Measurements from ENCODE around the gene RSAD2. TPM values are rescaled to one million over a fixed set of nuclear protein-coding genes. Genes with fewer than 3 reads are reported as not detected.
"Not testable (repeated sequence)": the region's sequence is repeated elsewhere in the genome, so short reads cannot be mapped to it uniquely, and the experiment has no call there.

Gene RSAD2
- total RNA-seq, 1 experiment from 2014 or later: not detected

DNA sequence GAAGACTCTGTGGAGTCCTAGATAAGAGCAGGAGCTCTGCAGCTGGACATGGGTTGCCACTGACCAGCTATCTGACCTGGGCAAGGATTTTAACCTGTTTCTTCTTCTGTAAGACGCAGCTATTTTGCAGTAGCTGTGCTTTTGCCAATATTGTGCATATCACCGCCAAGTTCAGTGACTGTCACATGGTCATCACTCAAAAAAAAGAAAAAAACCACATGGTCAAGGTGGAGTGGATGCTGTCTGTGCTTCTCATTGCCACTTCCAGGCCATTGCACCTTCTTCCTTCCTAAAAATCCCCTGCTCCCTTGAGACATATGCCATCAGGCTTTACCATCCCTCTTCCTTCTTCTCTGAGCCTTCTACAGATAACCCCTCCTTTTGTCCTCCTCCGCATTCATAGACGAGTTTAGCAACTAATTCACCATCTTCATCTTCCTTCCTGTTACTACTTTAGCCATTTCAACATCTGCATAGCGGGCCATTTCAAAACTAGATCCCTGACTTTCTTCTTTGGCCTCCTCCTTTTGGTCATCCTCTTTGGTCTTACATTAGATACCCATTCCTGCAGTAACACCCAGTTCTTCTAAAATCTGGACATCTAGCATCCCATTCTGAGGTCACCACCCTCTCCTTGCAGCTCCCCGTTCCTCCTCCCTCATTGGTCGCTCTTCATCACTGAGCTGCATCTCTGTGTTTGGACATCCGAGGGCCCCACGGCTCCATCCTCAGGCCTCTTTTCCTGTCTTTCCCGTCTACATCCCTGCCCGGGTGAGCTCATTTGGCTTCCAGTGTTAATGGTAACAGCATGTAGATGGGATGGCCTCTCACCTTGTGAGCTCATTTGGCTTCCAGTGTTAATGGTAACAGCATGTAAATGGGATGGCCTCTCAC, 57.4 kb downstream of the RSAD2 start:
- intact Hi-C loops (cut with micrococcal nuclease; ENCODE audit: unreplicated experiment): no loop called here
- no peaks in the 10 kb centered on the region for H3K79me2 ChIP-seq (ENCODE audit: low read depth)
- H3K9me3 ChIP-seq (ENCODE audit: insufficient read depth, low read depth): no peaks in the 10 kb centered on the region
- H3K4me3 ChIP-seq: no peak overlapping the region
- no peaks in the 10 kb centered on the region for H3K36me3 ChIP-seq (ENCODE audit: low read depth)
- no peak overlapping the region for H3K27ac ChIP-seq
- H2AFZ ChIP-seq: no peak overlapping the region
- ChIA-PET CTCF (no interaction called here), POLR2A (ENCODE audit: unreplicated experiment) (no interaction called here)
- 0 out of 2 replicates have a peak, but pooled peaks cover 5% of the 10 kb centered on the region for H4K20me1 ChIP-seq (ENCODE audit: insufficient read depth)
- no peaks in the 10 kb centered on the region for H3K27me3 ChIP-seq (ENCODE audit: insufficient read depth, low read depth)
- TF ChIP-seq EZH2 (IDR thresholded peaks at IDR 0.05; ENCODE audit: low read depth): no peak
- TF ChIP-seq, protein P1, sequence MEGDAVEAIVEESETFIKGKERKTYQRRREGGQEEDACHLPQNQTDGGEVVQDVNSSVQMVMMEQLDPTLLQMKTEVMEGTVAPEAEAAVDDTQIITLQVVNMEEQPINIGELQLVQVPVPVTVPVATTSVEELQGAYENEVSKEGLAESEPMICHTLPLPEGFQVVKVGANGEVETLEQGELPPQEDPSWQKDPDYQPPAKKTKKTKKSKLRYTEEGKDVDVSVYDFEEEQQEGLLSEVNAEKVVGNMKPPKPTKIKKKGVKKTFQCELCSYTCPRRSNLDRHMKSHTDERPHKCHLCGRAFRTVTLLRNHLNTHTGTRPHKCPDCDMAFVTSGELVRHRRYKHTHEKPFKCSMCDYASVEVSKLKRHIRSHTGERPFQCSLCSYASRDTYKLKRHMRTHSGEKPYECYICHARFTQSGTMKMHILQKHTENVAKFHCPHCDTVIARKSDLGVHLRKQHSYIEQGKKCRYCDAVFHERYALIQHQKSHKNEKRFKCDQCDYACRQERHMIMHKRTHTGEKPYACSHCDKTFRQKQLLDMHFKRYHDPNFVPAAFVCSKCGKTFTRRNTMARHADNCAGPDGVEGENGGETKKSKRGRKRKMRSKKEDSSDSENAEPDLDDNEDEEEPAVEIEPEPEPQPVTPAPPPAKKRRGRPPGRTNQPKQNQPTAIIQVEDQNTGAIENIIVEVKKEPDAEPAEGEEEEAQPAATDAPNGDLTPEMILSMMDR (conservative IDR thresholded peaks at IDR 0.05): no peak
- H3K4me1 ChIP-seq (replicated peaks; ENCODE audit: insufficient read depth): no peaks in the 10 kb centered on the region
- no peak for DNase-seq
- no peaks in the 10 kb centered on the region for H3K9me2 ChIP-seq (ENCODE audit: insufficient read depth)
- no TSS peak for BruUV-seq (replicated peaks)
- H3F3A ChIP-seq (ENCODE audit: insufficient read depth, low read depth): no peaks in the 10 kb centered on the region
- no peak overlapping the region for H3K4me2 ChIP-seq

- H3K27me3 ChIP-seq (ENCODE audit: insufficient read depth, low read depth); H3F3A ChIP-seq (ENCODE audit: insufficient read depth, low read depth); BruUV-seq (replicated peaks); H3K36me3 ChIP-seq (ENCODE audit: low read depth); DNase-seq; H3K27ac ChIP-seq; H3K4me2 ChIP-seq; H3K9me2 ChIP-seq (ENCODE audit: insufficient read depth); H3K4me1 ChIP-seq (replicated peaks; ENCODE audit: insufficient read depth); POLR2A ChIA-PET (ENCODE audit: unreplicated experiment); H2AFZ ChIP-seq; CTCF ChIA-PET; H3K9me3 ChIP-seq (ENCODE audit: insufficient read depth, low read depth); H4K20me1 ChIP-seq (ENCODE audit: insufficient read depth); intact Hi-C loops (cut with micrococcal nuclease; ENCODE audit: unreplicated experiment); H3K4me3 ChIP-seq; H3K79me2 ChIP-seq (ENCODE audit: low read depth): not testable (repeated sequence)
Observed at GRCh38 chr2:6935652-6936020, 58.1 kb downstream of the RSAD2 start.

DNA sequence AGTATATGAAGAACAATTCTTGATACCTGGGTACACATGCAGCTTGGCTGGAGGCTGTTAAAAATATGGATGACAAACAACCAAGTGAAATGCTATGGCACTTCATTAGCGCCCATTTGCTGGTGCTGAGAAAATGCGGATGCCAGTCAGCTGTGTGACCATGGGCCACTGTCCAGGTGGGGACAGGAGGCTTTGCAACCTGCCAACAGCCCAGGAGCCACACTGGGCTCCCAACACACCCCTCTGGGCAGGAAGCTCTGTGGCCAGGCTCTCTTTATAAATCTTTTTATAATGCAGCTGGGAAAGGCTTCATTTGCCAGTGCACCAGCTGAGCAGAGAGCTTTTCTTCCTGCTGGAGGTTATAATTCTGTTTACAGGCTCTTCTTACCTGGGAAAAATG, 59.6 kb downstream of the RSAD2 start:
- no peaks in the 10 kb centered on the region for H3K36me3 ChIP-seq (ENCODE audit: low read depth)
- no peak overlapping the region for H3K4me2 ChIP-seq
- no peaks in the 10 kb centered on the region for H3K9me2 ChIP-seq (ENCODE audit: insufficient read depth)
- 0 out of 2 replicates have a peak, but pooled peaks cover 5% of the 10 kb centered on the region for H4K20me1 ChIP-seq (ENCODE audit: insufficient read depth)
- H3K27me3 ChIP-seq (ENCODE audit: insufficient read depth, low read depth): no peaks in the 10 kb centered on the region
- no peaks in the 10 kb centered on the region for H3K79me2 ChIP-seq (ENCODE audit: low read depth)
- POLR2A ChIA-PET (ENCODE audit: unreplicated experiment): no interaction called here
- H3F3A ChIP-seq (ENCODE audit: insufficient read depth, low read depth): no peaks in the 10 kb centered on the region
- no peak overlapping the region for H2AFZ ChIP-seq
- no peak overlapping the region for H3K4me3 ChIP-seq
- H3K4me1 ChIP-seq (replicated peaks; ENCODE audit: insufficient read depth): no peaks in the 10 kb centered on the region
- intact Hi-C loops (cut with micrococcal nuclease; ENCODE audit: unreplicated experiment): no loop called here
- CTCF ChIA-PET: no interaction called here
- no peak overlapping the region for H3K27ac ChIP-seq
- H3K9me3 ChIP-seq (ENCODE audit: insufficient read depth, low read depth): no peaks in the 10 kb centered on the region
- TF ChIP-seq EZH2 (IDR thresholded peaks at IDR 0.05; ENCODE audit: low read depth): no peak
- TF ChIP-seq, protein P1 (conservative IDR thresholded peaks at IDR 0.05): no peak
- no TSS peak for BruUV-seq (replicated peaks)
- no peak for DNase-seq

Data from PC-9 (cell line).